GM12878 (cell line): ENCODE measurements around the gene GIMAP2. TPM values are rescaled to one million over a fixed set of nuclear protein-coding genes. Genes with fewer than 3 reads are reported as not detected.

Experiments used
- ATAC-seq: fragments of 200-7000 bp; cut with Tn5 transposase; 3 replicates; pipeline ENCODE4 v1.9.1; 2020; ENCODE audit warnings: mild to moderate bottlenecking, moderate library complexity
- BruUV-seq: library from RNA; stranded (reverse); fragments of 400-500 nt; replicated peaks from 2 replicates; lab custom pipeline; 2021; lab: Mats Ljungman, UMichigan
- CTCF ChIA-PET: fragments of 300-600 bp; sonication (Branson Sonifier 250); formaldehyde crosslinking; extraction: SDS; loops from one replicate; lab custom pipeline; 2021; ENCODE audit warnings: inconsistent platforms; lab: Yijun Ruan, JAX
- POLR2A ChIA-PET: fragments of 350-600 bp; formaldehyde crosslinking; extraction: SDS; loops from one replicate; lab custom pipeline; 2021; ENCODE audit warnings: inconsistent platforms; lab: Charles Lee
- RAD21 ChIA-PET: fragments of 300-600 bp; sonication (Branson Sonifier 250); formaldehyde crosslinking; loops from one replicate; lab custom pipeline; 2023; ENCODE audit warnings: antibody characterized with exemption; ENCODE audit not compliant: unreplicated experiment; lab: Charles Lee
- SMC1A ChIA-PET: fragments of 300-600 bp; sonication (Branson Sonifier 250); formaldehyde crosslinking; loops from one replicate; lab custom pipeline; 2023; ENCODE audit not compliant: unreplicated experiment, uncharacterized antibody; lab: Charles Lee
- DNase-seq: peaks from one replicate; pipeline ENCODE4 v3.0.0-alpha.2; 2011; ENCODE audit warnings: low read depth, low spot score
- FAIRE-seq: peaks from 3 replicates; lab custom pipeline; 2011; peaks lifted over from hg19 to GRCh38; lab: Jason Lieb, UNC
- H2AFZ ChIP-seq: 2 replicates; pipeline ENCODE4 v1.6.0; 2011; ENCODE audit warnings: low read depth, low read length, control low read depth; ENCODE audit not compliant: control insufficient read depth
- H3K27ac ChIP-seq: 2 replicates; pipeline ENCODE4 v1.5.1; 2011; ENCODE audit warnings: control low read depth; ENCODE audit not compliant: control insufficient read depth, insufficient read depth
- H3K27me3 ChIP-seq, 2 experiments: replicated peaks in 1 of 2; 2 replicates each; pipeline versions ENCODE4 v1.6.0 to v1.6.1; 2011; ENCODE audit warnings: low read length in 1 of 2; ENCODE audit not compliant: control insufficient read depth in 2 of 2, insufficient read depth in 2 of 2
- H3K36me3 ChIP-seq, 2 experiments: 2 replicates each; pipeline ENCODE4 v1.5.1; 2011; ENCODE audit warnings: low read length in 1 of 2; ENCODE audit not compliant: control insufficient read depth in 2 of 2, insufficient read depth in 2 of 2
- H3K4me1 ChIP-seq: 2 replicates; pipeline ENCODE4 v1.6.1; 2011; ENCODE audit warnings: mild to moderate bottlenecking, low read length, moderate library complexity, mixed read lengths; ENCODE audit not compliant: control insufficient read depth, insufficient read depth
- H3K4me2 ChIP-seq: 2 replicates; pipeline ENCODE4 v1.6.0; 2011; ENCODE audit warnings: control low read depth; ENCODE audit not compliant: control insufficient read depth, insufficient read depth
- H3K4me3 ChIP-seq: fragments of 200-600 bp; sonication (generic); 2 replicates; pipeline ENCODE4 v1.5.1; 2016
- H3K79me2 ChIP-seq: 2 replicates; pipeline ENCODE4 v1.6.0; 2011; ENCODE audit warnings: low read length; ENCODE audit not compliant: control insufficient read depth, insufficient read depth
- H3K9ac ChIP-seq: 2 replicates; pipeline ENCODE4 v1.8.0; 2011; ENCODE audit warnings: low read length, control low read depth, mixed read lengths; ENCODE audit not compliant: control insufficient read depth, insufficient read depth
- H3K9me3 ChIP-seq: replicated peaks from 3 replicates; pipeline ENCODE4 v1.5.1; 2011; ENCODE audit warnings: mild to moderate bottlenecking, low read length; ENCODE audit not compliant: control insufficient read depth, insufficient read depth
- H4K20me1 ChIP-seq: 2 replicates; pipeline ENCODE4 v1.6.0; 2011; ENCODE audit not compliant: control insufficient read depth, insufficient read depth
- ASH2L ChIP-seq: fragments of 300-600, 200-600 bp; sonication (generic); IDR thresholded peaks from 2 replicates; pipeline ENCODE4 v1.6.1; 2017; ENCODE audit warnings: low read depth, mild to moderate bottlenecking, borderline replicate concordance
- BACH1 ChIP-seq: fragments of 450-650 bp; IDR thresholded peaks from 2 replicates; pipeline ENCODE4 v1.6.1; 2017; ENCODE audit warnings: mild to moderate bottlenecking, borderline replicate concordance
- BCL3 ChIP-seq: IDR thresholded peaks from 2 replicates; pipeline ENCODE4 v1.6.1; 2011; ENCODE audit warnings: borderline replicate concordance, low read depth, mild to moderate bottlenecking, moderate library complexity, low read length; ENCODE audit not compliant: insufficient read depth, poor library complexity, severe bottlenecking
- EGR1 ChIP-seq, 2 experiments: IDR thresholded peaks; 1 replicate in 1 of 2; 2 replicates in 1 of 2; pipeline ENCODE4 v1.6.1; 2011 to 2012; ENCODE audit warnings: low read depth in 2 of 2, low read length in 2 of 2, borderline replicate concordance in 1 of 2, mild to moderate bottlenecking in 1 of 2, moderate library complexity in 1 of 2
- FOS ChIP-seq: IDR thresholded peaks from 3 replicates; pipeline ENCODE4 v1.6.1; 2011; ENCODE audit warnings: borderline replicate concordance; ENCODE audit not compliant: insufficient read length; ENCODE audit errors: extremely low read depth
- MTA2 ChIP-seq: fragments of 450-650 bp; IDR thresholded peaks from 2 replicates; pipeline ENCODE4 v1.6.1; 2016; ENCODE audit warnings: low read depth, mild to moderate bottlenecking, moderate library complexity
- POLR2AphosphoS5 ChIP-seq: IDR thresholded peaks from 2 replicates; pipeline ENCODE4 v1.6.1; 2011; ENCODE audit warnings: mild to moderate bottlenecking, low read length, inconsistent platforms
- PRDM15 ChIP-seq: fragments of 450-650 bp; formaldehyde crosslinking; IDR thresholded peaks from 2 replicates; pipeline ENCODE4 v1.4.0; 2020; ENCODE audit warnings: mild to moderate bottlenecking, moderate library complexity
- SMAD1 ChIP-seq: fragments of 450-650 bp; IDR thresholded peaks from 2 replicates; pipeline ENCODE4 v1.6.1; 2018; ENCODE audit warnings: mild to moderate bottlenecking, low read depth; ENCODE audit not compliant: partially characterized antibody
- TAF1 ChIP-seq: IDR thresholded peaks from 2 replicates; pipeline ENCODE4 v1.6.1; 2011; ENCODE audit warnings: mild to moderate bottlenecking, low read depth, low read length, borderline replicate concordance
- ZNF622 ChIP-seq: fragments of 450-650 bp; IDR thresholded peaks from 2 replicates; pipeline ENCODE4 v1.6.1; 2017; ENCODE audit warnings: mild to moderate bottlenecking, inconsistent platforms
- WGBS: methylation state at CpG from one replicate; pipeline ENCODE4 v1.1.6; 2016; ENCODE audit warnings: low lambda C conversion rate; ENCODE audit not compliant: insufficient replicate concordance, insufficient coverage; ENCODE audit errors: missing lambda C conversion rate; 5-methylcytosine and 5-hydroxymethylcytosine counted together
- in situ Hi-C: fragments of 300-500 bp; cut with MboI; formaldehyde crosslinking; loops from 9 replicates; pipeline ENCODE4 v1.14.3; 2018; ENCODE audit warnings: mixed read lengths
- intact Hi-C: fragments of 100-400 bp; cut with micrococcal nuclease; formaldehyde crosslinking; loops from one replicate; pipeline ENCODE4 v1.14.2; 2022; ENCODE audit not compliant: unreplicated experiment
- polyA plus RNA-seq, 11 experiments: library from polyadenylated mRNA; depleted of rRNA in 4 of 11; unstranded in 6 of 11; stranded (reverse) in 5 of 11; fragments of >200 nt; fragmentation: Nextera tagmentation in 4 of 11; fragmentation: Illumina TruSeq in 1 of 11; extraction: Ambion mirVana in 4 of 11; extraction: Trizol in 1 of 11; gene quantifications; 1 replicate in 1 of 11; 2 replicates in 10 of 11; pipeline versions ENCODE4 v1.2.1 to v1.2.3, GENCODE V29; 2011 to 2016; ENCODE audit warnings: inconsistent platforms in 2 of 11, missing spikeins in 2 of 11, low read depth in 1 of 11
- total RNA-seq, 4 experiments: library from RNA; depleted of rRNA in 3 of 4; stranded (reverse); fragments of >200 nt in 3 of 4; fragmentation: Illumina TruSeq in 1 of 4; extraction: Trizol in 1 of 4; gene quantifications; 2 replicates each; pipeline versions ENCODE4 v1.2.1 to v1.2.3, GENCODE V29; 2013 to 2021
- TF ChIP-seq, protein P1 (sequence below): fragments of 450-650 bp; IDR thresholded peaks from 2 replicates; pipeline ENCODE4 v1.6.1; 2014; ENCODE audit warnings: mild to moderate bottlenecking

GIMAP2 gene
- total and polyA plus RNA-seq, 10 of the 15 experiments (the other 5 are each of a cell fraction or from before 2014, with no cell fraction given), result 21.3 to 102 (median 31.8) TPM

DNA sequence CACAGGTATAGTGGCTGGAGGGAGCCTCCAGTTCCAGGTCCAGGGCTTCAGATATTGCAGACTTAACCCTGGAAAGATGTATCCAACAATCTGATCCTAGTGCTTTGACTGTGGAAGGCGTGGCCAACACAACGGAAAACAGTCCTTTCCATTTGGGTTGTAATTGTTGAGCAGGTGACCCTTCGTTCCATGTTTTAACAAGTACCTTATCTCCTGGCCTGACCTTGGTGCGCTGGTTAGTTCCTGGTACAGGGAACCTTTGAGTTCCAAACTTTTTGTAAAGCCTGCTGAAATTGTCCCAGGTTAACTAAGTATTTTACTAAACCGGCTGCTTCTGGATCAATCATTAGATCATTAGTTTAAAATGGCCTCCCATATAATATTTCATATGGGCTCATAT is 29.5 kb upstream of the GIMAP2 start (continued):
- TF ChIP-seq PRDM15 (CRISPR knock-in tag) (no peak), SMAD1 (no peak)

GRCh38 chr7:150657526-150657925 is 28.0 kb upstream of the GIMAP2 start:
- no peaks in the 10 kb centered on the region for H4K20me1 ChIP-seq
- no peak overlapping the region for H3K4me3 ChIP-seq
- H3K9ac ChIP-seq, result no peak overlapping the region
- ATAC-seq (no peak), FAIRE-seq (no peak)
- in situ Hi-C loops, result no loop called here
- WGBS, result 75% methylated on average over 3 of the region's 3 CpGs
- BruUV-seq, result no TSS peak
- no peak overlapping the region for H2AFZ ChIP-seq
- no peak overlapping the region for H3K27ac ChIP-seq
- H3K27me3 ChIP-seq, result no peaks in the 10 kb centered on the region
- H3K4me1 ChIP-seq, result peaks cover 11% of the 10 kb centered on the region
- H3K4me2 ChIP-seq, result no peak overlapping the region
- no peaks in the 10 kb centered on the region for H3K79me2 ChIP-seq
- TF ChIP-seq BACH1 (no peak), POLR2AphosphoS5 (no peak), BCL3 (no peak), ASH2L (no peak), FOS (no peak), MTA2 (no peak), EGR1 (IDR thresholded peaks at IDR 0.05; ENCODE audit: borderline replicate concordance in 1 of 2, low read depth in 2 of 2, low read length in 2 of 2) (no peak), ZNF622 (no peak), TAF1 (no peak)
- TF ChIP-seq, protein P1, sequence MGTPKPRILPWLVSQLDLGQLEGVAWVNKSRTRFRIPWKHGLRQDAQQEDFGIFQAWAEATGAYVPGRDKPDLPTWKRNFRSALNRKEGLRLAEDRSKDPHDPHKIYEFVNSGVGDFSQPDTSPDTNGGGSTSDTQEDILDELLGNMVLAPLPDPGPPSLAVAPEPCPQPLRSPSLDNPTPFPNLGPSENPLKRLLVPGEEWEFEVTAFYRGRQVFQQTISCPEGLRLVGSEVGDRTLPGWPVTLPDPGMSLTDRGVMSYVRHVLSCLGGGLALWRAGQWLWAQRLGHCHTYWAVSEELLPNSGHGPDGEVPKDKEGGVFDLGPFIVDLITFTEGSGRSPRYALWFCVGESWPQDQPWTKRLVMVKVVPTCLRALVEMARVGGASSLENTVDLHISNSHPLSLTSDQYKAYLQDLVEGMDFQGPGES, result no peak
- TF ChIP-seq, all 136 proteins: peak for 0
- no peak for DNase-seq
- CTCF ChIA-PET, result no interaction called here
- intact Hi-C loops, result no loop called here
- RAD21 ChIA-PET, result no interaction called here
- peaks cover 4% of the 10 kb centered on the region; the same call in 2 of the 3 replicates for H3K9me3 ChIP-seq
- POLR2A ChIA-PET, result no interaction called here
- SMC1A ChIA-PET, result interaction anchor here (0.7 to 2.0 kb wide), 4 partner anchors 11 to 427 kb away, joined by 3 to 7 read pairs (median 4); no protein-coding TSS in a partner anchor
- no peaks in the 10 kb centered on the region; a peak in 1 of 4 replicates for H3K36me3 ChIP-seq
